IPS DF 19.7 (cell line): ENCODE data around the gene PIAS4.

Source experiments
- DNase-seq: peaks from one replicate; pipeline ENCODE4 v3.0.0-alpha.2; 2013; ENCODE audit warnings: low read depth, low spot score

The PIAS4 gene

GRCh38 chr19:4042731-4043082 lies 35.2 kb downstream of the PIAS4 start:
- DNase-seq, result no peak

DNA sequence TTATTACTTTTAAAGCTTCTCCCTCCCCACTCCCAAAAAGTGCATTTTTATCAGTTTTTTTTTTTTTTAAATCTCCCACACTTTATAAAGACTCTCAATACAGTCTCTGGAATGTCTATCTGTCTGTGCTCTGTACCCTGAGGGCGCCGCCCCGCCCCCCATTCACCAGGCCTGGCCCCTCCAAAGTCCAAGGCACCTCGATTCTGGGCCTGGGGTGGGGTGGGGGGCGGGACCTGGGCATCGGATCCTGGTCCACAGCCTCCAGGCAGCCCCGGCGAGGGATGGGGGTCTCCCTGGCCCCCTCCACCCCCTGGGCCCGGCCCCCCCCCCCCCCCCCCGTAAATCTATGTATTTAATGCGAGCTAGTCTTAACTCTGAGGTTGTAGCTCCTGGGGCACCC lies 35.9 kb downstream of the PIAS4 start:
- no peak for DNase-seq

GRCh38 chr19:4043966-4044715 lies 36.6 kb downstream of the PIAS4 start:
- no peak for DNase-seq

- no peak for DNase-seq
These were observed 37.5 kb downstream of the PIAS4 start for GRCh38 chr19:4044990-4045465.

DNA sequence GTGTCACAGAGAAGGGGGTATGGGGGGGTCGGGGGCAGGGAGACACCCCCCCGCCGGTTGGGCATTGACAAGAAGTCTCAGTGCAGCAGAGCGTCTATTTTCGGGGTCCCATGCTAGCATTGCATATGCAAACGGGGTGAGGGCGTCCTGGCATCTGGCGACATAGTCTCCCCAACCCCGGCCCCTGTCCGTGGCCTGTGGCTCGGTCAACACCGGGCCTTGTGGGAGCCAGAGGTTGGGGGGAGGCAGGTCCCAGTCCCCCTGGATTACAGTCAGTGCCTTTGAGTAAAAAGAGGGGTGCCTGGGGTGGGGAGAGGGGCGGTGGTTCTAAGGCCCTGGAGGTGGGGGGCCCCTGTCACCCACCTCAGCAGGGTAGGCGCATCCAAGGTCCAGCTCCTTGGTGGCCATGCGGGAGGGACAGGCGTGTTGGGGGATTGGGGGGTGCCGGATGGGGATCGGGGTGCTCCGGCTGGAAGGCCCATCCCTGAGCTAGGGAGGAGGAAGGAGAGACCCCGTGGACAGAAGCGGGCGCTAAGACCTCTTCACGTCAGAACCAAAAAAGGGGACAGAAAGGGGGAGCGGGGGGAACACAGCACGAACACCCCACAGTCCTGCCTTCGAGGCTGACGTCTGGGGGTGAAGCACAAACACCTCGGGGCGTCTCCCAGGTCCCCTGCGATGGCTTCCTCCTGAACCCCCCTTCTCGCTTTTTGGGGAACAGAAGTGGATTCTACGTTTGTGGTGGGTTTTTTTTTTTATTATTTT lies 38.2 kb downstream of the PIAS4 start:
- no peak for DNase-seq

DNA sequence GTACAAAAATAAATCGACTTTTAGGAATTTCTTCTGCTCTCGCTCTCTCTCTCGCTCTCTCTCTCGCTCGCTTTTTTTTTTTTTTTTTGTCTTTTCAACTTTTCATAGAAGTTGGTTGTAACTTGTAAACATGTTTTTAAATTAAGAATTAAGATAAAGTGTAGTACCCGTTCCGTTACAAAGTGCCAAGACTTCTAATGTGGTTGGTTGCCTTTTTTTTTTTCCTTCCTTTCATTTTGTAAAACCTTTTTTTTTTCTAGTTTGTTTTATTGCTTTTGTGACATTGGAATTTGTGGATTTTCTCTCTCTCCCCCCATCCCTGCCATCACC lies 38.8 kb downstream of the PIAS4 start:
- DNase-seq, result no peak

- DNase-seq, result no peak
These were observed 39.6 kb downstream of the PIAS4 start for GRCh38 chr19:4046946-4047683.

DNA sequence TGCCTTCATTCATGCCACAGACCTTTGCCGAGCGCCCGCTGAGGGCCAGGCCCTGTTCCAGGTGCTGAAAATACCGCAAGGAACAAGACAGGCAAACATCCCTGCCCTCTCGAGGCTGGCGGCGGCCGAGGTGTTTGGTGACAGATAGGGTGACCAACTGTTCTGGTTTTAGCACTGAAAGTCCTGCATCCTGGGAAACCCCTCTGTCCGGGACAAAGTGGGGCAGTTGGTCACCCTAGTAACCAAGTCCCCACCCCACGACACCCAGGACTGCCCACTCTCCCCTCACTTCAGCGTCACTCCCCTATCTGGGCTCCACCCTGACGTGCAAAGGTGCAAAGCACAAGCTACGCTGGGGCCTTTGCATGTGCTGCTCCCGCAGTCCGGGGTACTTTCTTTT lies 41.9 kb downstream of the PIAS4 start:
- DNase-seq, result no peak

GRCh38 chr19:4051175-4052101 lies 43.9 kb downstream of the PIAS4 start:
- no peak for DNase-seq

DNA sequence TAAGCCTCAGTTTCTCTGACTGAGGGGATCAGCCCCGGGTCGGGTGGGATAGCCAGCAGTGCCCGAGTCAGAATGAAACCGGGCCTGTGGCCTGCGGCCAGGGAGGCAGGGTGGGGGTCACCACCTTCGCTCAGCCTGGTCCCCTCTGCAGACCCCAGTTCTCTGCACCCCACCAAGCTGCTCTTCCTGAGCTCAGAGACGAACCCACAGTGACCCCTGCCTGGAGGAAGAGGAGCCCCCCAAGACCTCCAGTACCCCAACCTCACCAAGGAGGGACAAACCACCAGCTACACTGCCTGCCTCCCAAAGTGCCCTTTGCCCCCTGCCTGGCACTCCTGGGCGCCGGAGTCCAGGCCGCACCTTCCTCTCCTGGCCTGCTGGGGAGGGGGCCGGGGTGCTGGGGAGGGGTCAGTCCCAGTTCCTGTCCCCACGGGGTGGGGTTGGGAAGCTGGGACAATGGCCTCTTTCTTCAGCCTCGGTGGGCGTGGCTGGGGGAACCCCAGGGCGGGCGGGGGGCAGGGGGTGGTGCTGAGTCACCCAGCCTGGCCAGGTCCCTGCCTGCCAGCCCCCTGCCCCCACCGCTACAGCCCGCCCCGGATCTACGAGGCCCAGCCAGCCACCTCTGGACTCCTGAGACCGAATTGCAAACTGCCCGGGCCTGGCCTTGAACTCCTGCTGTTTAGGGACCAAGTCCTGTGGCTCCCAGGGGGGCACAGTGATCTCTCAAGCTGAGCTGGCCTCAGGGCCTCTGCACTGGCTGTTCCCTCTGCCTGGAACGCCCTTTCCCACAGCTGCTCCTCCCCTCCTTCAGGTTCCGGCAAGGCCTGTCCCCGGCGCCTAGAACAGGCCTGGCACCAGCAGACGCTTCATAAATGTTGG lies 44.8 kb downstream of the PIAS4 start:
- no peak for DNase-seq

GRCh38 chr19:4052993-4053422 lies 45.5 kb downstream of the PIAS4 start:
- no peak for DNase-seq

DNA sequence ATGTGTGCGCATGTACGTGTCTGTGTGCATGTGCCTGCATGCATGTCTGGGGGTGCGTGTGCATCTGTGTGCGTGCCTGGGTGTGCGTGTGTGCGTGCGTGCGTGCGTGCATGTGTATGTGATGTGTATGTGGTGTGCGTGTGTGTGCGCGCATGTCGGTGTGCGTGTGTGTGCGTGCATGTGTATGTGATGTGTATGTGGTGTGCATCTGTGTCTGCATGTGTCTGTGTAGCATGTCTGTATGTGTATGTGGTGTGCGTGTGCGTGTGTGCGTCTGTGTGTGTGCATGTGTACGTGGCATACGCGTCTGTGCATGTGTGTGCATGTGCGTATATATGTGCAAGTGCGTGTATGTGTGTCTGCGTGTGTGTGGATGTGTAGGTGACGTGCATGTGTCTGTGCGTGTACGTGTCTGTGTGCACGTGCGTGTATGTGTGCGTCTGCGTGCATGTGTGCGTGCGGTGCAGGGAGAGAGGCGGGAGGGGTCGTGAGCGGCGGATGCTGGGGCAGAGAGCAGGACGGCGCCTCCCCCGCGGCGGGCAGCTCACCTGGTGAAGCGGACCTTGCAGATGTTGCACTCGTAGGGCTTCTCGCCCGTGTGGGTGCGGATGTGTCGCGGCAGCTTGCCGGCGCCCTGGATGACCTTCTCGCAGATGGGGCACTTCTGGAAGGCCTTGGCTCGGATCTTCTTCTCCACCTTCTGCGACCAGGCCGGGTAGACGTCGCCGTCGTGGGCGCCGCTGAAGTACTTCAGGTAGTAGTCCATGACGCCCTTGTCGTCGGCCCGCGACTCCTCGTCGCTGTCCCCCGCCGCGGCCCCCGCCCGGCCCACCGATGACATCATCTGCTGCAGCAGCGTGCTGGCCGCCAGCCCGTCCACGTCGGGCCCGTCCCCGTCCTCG lies 46.1 kb downstream of the PIAS4 start:
- no peak for DNase-seq

DNA sequence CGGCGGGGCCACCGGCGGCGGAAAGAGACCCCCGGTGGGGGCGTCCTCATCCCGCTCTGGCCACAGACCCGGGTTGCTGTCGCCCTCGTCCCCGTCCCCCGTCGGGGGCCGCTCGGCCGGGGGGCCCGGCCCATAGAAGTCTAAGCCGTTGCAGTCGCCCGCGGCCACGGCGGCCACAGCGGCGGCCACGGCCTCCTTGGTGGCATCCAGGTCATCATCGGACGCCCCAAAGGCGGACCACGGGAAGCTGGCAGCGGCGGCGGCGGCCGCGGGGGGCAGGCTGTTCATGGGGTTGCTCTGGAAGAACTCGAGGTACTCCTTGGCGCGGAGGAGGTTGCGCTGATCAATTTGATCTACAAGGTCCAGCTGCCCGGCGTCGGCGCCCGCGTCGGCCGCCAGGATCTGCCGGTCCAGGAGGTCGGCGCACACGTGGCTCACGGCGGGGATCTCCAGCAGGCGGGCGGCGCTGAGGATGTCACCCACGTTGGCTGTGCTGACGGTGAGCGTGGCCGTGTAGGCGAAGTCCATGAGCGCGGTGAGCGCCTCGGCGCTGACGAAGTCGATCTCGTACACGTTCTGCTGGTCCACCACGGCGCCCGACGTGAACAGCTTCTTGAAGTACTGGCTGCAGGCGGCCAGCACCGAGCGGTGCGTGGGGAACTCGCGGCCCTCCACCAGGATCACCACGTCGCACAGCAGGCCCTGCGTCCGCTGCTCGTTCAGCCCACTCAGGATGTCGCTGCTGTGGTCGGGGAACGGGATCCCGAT lies 47.1 kb downstream of the PIAS4 start:
- no peak for DNase-seq

DNA sequence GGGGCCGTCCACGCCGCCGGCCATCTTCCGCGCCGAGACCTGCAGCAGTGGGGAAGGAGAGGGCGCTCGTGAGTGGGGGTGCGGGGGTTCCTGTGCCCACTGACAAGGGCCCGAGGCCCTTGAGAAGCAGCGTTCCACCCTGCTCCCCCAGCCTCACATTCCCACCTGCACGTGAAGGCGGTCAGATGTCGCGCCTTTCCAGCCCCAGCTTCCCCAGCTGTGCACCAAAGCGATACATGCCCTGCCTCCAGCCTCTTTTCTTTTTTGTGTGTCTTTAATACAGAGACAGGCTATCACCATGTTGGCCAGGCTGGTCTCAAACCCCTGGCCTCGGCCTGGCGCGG lies 47.6 kb downstream of the PIAS4 start:
- DNase-seq, result no peak

DNA sequence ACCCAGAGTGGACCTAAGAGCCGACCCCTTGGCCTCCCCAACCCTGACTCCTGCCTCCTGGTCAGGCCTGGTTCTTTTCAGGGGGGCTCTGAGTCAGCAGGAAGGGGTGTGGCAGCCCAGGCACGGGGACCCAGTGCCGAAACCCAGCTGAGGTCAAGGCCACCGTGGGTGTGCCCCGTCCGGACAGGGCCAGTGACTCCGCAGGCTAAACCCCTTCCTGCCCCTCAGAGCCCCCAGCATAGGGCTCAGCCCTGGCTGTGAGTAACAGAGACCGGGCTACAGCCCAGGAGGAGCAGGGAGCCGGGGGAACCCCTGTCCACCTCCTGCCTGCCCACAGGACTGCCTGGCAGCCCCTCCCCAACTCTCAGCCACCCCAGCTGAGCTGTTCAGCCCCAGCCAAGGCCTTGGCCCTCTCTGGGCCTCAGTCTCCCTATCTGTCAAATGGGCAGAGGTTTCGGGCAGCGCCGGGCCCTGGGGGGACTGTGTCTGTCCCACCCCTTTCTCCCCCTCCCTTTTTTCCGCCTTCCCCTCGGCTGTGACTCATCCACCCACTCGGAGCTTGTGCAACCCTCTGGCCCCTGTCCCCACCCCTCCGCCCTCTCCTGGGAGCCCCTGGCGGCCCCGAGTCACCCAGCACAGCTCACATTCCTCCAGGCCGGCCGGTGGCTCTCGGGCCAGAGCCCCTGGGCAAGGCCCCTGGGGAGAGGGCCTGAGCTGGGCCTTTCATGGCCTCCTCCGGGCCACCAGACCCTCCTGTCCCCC lies 50.6 kb downstream of the PIAS4 start:
- no peak for DNase-seq

GRCh38 chr19:4058693-4059452 lies 51.3 kb downstream of the PIAS4 start:
- no peak for DNase-seq

- DNase-seq, result no peak
These were observed 51.9 kb downstream of the PIAS4 start for GRCh38 chr19:4059453-4059871.
